ENCODE results near the gene PKHD1. TPM values are rescaled to one million over a fixed set of nuclear protein-coding genes. Genes with fewer than 3 reads are reported as not detected.

PKHD1 gene
- total RNA-seq, 1 experiment from 2014 or later, result not detected

DNA sequence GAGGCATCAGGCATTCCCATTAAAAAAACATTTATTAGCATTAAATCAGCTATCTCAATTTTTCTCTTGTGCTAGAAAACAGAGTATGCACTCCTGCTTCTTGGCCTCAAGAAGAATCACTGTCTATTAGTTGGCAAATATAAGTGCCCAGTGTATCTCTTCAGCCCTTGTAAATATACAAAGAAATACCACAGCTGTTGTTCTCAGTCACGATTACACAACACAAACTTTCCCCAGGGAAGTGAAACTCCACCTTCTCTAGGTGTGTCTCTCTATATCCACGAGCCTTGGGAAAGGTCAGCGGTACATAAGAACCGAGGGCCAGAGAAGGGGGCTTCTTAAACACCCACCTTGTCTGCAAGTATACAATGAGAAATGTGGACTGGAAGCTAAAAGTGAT is 194.7 kb downstream of the PKHD1 start:
- TF ChIP-seq, protein P1, sequence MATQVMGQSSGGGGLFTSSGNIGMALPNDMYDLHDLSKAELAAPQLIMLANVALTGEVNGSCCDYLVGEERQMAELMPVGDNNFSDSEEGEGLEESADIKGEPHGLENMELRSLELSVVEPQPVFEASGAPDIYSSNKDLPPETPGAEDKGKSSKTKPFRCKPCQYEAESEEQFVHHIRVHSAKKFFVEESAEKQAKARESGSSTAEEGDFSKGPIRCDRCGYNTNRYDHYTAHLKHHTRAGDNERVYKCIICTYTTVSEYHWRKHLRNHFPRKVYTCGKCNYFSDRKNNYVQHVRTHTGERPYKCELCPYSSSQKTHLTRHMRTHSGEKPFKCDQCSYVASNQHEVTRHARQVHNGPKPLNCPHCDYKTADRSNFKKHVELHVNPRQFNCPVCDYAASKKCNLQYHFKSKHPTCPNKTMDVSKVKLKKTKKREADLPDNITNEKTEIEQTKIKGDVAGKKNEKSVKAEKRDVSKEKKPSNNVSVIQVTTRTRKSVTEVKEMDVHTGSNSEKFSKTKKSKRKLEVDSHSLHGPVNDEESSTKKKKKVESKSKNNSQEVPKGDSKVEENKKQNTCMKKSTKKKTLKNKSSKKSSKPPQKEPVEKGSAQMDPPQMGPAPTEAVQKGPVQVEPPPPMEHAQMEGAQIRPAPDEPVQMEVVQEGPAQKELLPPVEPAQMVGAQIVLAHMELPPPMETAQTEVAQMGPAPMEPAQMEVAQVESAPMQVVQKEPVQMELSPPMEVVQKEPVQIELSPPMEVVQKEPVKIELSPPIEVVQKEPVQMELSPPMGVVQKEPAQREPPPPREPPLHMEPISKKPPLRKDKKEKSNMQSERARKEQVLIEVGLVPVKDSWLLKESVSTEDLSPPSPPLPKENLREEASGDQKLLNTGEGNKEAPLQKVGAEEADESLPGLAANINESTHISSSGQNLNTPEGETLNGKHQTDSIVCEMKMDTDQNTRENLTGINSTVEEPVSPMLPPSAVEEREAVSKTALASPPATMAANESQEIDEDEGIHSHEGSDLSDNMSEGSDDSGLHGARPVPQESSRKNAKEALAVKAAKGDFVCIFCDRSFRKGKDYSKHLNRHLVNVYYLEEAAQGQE (IDR thresholded peaks at IDR 0.05; ENCODE audit: insufficient read depth in 1 of 2, low read depth in 2 of 2, low read length in 1 of 2), result no peak
- no peak for TF ChIP-seq POLR2AphosphoS5 (IDR thresholded peaks at IDR 0.05; ENCODE audit: low read depth, low read length)
- TF ChIP-seq TCF7L2 (IDR thresholded peaks at IDR 0.05; ENCODE audit: low read depth, low read length), result no peak
- TF ChIP-seq, protein P2, sequence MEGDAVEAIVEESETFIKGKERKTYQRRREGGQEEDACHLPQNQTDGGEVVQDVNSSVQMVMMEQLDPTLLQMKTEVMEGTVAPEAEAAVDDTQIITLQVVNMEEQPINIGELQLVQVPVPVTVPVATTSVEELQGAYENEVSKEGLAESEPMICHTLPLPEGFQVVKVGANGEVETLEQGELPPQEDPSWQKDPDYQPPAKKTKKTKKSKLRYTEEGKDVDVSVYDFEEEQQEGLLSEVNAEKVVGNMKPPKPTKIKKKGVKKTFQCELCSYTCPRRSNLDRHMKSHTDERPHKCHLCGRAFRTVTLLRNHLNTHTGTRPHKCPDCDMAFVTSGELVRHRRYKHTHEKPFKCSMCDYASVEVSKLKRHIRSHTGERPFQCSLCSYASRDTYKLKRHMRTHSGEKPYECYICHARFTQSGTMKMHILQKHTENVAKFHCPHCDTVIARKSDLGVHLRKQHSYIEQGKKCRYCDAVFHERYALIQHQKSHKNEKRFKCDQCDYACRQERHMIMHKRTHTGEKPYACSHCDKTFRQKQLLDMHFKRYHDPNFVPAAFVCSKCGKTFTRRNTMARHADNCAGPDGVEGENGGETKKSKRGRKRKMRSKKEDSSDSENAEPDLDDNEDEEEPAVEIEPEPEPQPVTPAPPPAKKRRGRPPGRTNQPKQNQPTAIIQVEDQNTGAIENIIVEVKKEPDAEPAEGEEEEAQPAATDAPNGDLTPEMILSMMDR (IDR thresholded peaks at IDR 0.05), result no peak
- no peak for TF ChIP-seq SIN3A (IDR thresholded peaks at IDR 0.05; ENCODE audit: borderline replicate concordance, insufficient read depth, low read depth, low read length)
- CTCF ChIA-PET, result no interaction called here
- Histone ChIP-seq H3K4me3 (ENCODE audit: low read depth in 2 of 2, low read length in 2 of 2) (no peak overlapping the region), H3K27me3 (ENCODE audit: control insufficient read depth, insufficient read depth, low read length) (no peaks in the 10 kb centered on the region), H3K4me1 (ENCODE audit: control insufficient read depth, insufficient read depth, low read length) (no peaks in the 10 kb centered on the region), H3K36me3 (ENCODE audit: control insufficient read depth, insufficient read depth, low read length) (no peaks in the 10 kb centered on the region), H3K27ac (ENCODE audit: low read length) (no peak overlapping the region), H3K9me3 (ENCODE audit: control insufficient read depth, insufficient read depth, low read depth, low read length) (no peaks in the 10 kb centered on the region)
- POLR2A ChIA-PET, result no interaction called here
- ATAC-seq, result no peak
- intact Hi-C loops (cut with micrococcal nuclease; ENCODE audit: unreplicated experiment), result no loop called here
- no peak for DNase-seq (ENCODE audit: low read depth, low spot score)
- no TSS peak for BruUV-seq (replicated peaks)
- in situ Hi-C loops (cut with HindIII; ENCODE audit: low pct_unique_long_range_greater_than_20kb, low sequenced_read_pairs), result no loop called here

DNA sequence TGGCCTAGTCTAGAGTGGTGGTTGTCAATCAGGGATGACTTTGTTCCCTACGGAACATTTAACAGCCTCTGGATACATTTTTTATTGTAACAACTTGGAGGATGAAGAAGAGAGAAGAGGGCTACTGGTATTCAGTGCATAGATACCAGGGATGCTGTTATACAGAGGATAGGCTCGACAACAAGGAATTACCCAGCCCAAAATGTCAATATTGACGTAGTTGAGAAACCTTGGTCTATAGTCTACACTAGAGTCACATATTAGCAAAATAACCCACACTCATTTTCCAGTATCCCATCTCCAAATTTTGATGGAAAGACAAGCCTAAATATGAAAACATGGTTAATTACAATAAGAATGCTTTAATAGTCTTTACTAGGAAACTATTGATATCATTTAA is 195.1 kb downstream of the PKHD1 start:
- Histone ChIP-seq H3K9me3 (ENCODE audit: control insufficient read depth, insufficient read depth, low read depth, low read length) (no peaks in the 10 kb centered on the region), H3K4me1 (ENCODE audit: control insufficient read depth, insufficient read depth, low read length) (no peaks in the 10 kb centered on the region), H3K27me3 (ENCODE audit: control insufficient read depth, insufficient read depth, low read length) (no peaks in the 10 kb centered on the region), H3K27ac (ENCODE audit: low read length) (no peak overlapping the region), H3K36me3 (ENCODE audit: control insufficient read depth, insufficient read depth, low read length) (no peaks in the 10 kb centered on the region), H3K4me3 (ENCODE audit: low read depth in 2 of 2, low read length in 2 of 2) (no peak overlapping the region)
- intact Hi-C loops (cut with micrococcal nuclease; ENCODE audit: unreplicated experiment) (no loop called here), in situ Hi-C loops (cut with HindIII; ENCODE audit: low pct_unique_long_range_greater_than_20kb, low sequenced_read_pairs) (no loop called here)
- no TSS peak for BruUV-seq (replicated peaks)
- POLR2A ChIA-PET, result no interaction called here
- TF ChIP-seq SIN3A (IDR thresholded peaks at IDR 0.05; ENCODE audit: borderline replicate concordance, insufficient read depth, low read depth, low read length), result no peak
- TF ChIP-seq, protein P1 (IDR thresholded peaks at IDR 0.05; ENCODE audit: insufficient read depth in 1 of 2, low read depth in 2 of 2, low read length in 1 of 2), result no peak
- TF ChIP-seq POLR2AphosphoS5 (IDR thresholded peaks at IDR 0.05; ENCODE audit: low read depth, low read length), result no peak
- TF ChIP-seq TCF7L2 (IDR thresholded peaks at IDR 0.05; ENCODE audit: low read depth, low read length), result no peak
- TF ChIP-seq, protein P2 (IDR thresholded peaks at IDR 0.05), result no peak
- DNase-seq (ENCODE audit: low read depth, low spot score) (no peak), ATAC-seq (no peak)
- CTCF ChIA-PET, result no interaction called here
